Thyroid gland (tissue), 4 donors: ENCODE data around the gene RIT2.

Experiments
- CTCF ChIP-seq, 6 experiments: fragments of 200-600 bp in 3 of 6; fragments of 450-650 bp in 3 of 6; sonication (generic) in 3 of 6; IDR thresholded peaks; one replicate each; pipeline ENCODE4 v1.5.1; 2016 to 2019; ENCODE audit warnings: antibody characterized with exemption in 6 of 6, mild to moderate bottlenecking in 2 of 6, inconsistent platforms in 1 of 6, moderate library complexity in 1 of 6
- POLR2A ChIP-seq, 2 donors: fragments of 450-650 bp; IDR thresholded peaks; one replicate each; pipeline ENCODE4 v1.6.1; 2017; ENCODE audit warnings: antibody characterized with exemption in 2 of 2, mild to moderate bottlenecking in 2 of 2, moderate library complexity in 1 of 2

DNA sequence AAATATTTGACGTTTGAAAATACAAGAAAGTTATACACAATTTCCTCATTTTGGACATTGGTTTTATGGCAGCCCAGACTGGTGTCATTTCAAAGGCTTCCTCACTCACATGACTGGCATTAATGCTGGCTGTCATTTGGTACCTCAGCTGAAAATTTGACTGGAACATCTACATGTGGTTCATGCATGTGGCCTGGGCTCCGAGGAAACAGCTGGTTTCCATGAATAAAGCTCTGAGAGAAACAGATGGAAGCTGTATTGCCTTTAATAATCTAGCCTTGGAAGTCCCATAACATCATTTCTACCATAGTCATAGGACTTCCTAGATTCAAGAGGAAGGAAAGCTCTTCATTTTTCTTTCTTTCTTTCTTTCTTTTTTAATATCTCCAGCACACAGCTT, 42.9 kb upstream of the RIT2 start:
- no peak for TF ChIP-seq POLR2A (IDR thresholded peaks at IDR 0.05)
- TF ChIP-seq CTCF (IDR thresholded peaks at IDR 0.05) = no peak
